Activated naive CD4-positive, alpha-beta T cell treated with anti-CD3 and anti-CD28 coated beads for 36 hours (primary cell): Measurements from ENCODE around the gene HADHB. TPM values are rescaled to one million over a fixed set of nuclear protein-coding genes. Genes with fewer than 3 reads are reported as not detected.
A peak's percentile ranks its signal among the peaks of the same experiment; 100 is the strongest.
"Not testable (repeated sequence)": the region's sequence is repeated elsewhere in the genome, so short reads cannot be mapped to it uniquely, and the experiment has no call there.

Experiments used
- CTCF ChIA-PET: fragments of 350-600 bp; sonication (Branson Sonifier 250); formaldehyde crosslinking; loops from one replicate; lab custom pipeline; 2021; ENCODE audit warnings: antibody characterized with exemption; lab: Charles Lee
- DNase-seq: peaks from one replicate; pipeline ENCODE4 v3.0.0-alpha.2; 2020
- H3K27ac Mint-ChIP-seq: one replicate; pipeline ENCODE4 v1.8.0; 2021; ENCODE audit warnings: mild to moderate bottlenecking, mixed read lengths
- H3K27me3 Mint-ChIP-seq: one replicate; pipeline ENCODE4 v1.8.0; 2021; ENCODE audit warnings: low read depth, mixed read lengths
- H3K36me3 Mint-ChIP-seq: one replicate; pipeline ENCODE4 v1.8.0; 2021; ENCODE audit warnings: low read depth, mixed read lengths
- H3K4me1 Mint-ChIP-seq: one replicate; pipeline ENCODE4 v1.8.0; 2021; ENCODE audit warnings: low read depth, mixed read lengths
- H3K4me3 Mint-ChIP-seq: one replicate; pipeline ENCODE4 v1.8.0; 2021; ENCODE audit warnings: mild to moderate bottlenecking, moderate library complexity, mixed read lengths
- H3K9me3 Mint-ChIP-seq: one replicate; pipeline ENCODE4 v1.8.0; 2021; ENCODE audit warnings: mixed read lengths
- intact Hi-C: fragments of 100-400 bp; cut with micrococcal nuclease; formaldehyde crosslinking; loops from one replicate; pipeline ENCODE4 v1.15.1; 2023
- total RNA-seq, 2 experiments: library from RNA; stranded (reverse); gene quantifications; one replicate each; pipeline ENCODE4 v1.2.3, GENCODE V29; 2021

The HADHB gene
- total RNA-seq, 2 experiments from 2014 or later = 65.1 to 67.6 TPM

GRCh38 chr2:26300234-26300925 lies 55.6 kb downstream of the HADHB start:
- no peaks in the 10 kb centered on the region for H3K27me3 Mint-ChIP-seq
- no peaks in the 10 kb centered on the region for H3K36me3 Mint-ChIP-seq
- H3K9me3 Mint-ChIP-seq = no peaks in the 10 kb centered on the region
- no peak overlapping the region for H3K27ac Mint-ChIP-seq
- intact Hi-C loops = no loop called here
- DNase-seq = peak; percentile 27
- no peak overlapping the region for H3K4me3 Mint-ChIP-seq
- CTCF ChIA-PET = interaction anchor here (0.6 to 1.5 kb wide), 3 partner anchors 26 to 30 kb away, joined by 3 to 5 read pairs (median 4); no protein-coding TSS in a partner anchor
- H3K4me1 Mint-ChIP-seq = no peaks in the 10 kb centered on the region

- CTCF ChIA-PET = no interaction called here
- H3K9me3 Mint-ChIP-seq = no peaks in the 10 kb centered on the region
- no peak overlapping the region for H3K27ac Mint-ChIP-seq
- intact Hi-C loops = no loop called here
- DNase-seq = no peak
- no peaks in the 10 kb centered on the region for H3K4me1 Mint-ChIP-seq
- no peaks in the 10 kb centered on the region for H3K36me3 Mint-ChIP-seq
- H3K27me3 Mint-ChIP-seq = no peaks in the 10 kb centered on the region
- H3K4me3 Mint-ChIP-seq = no peak overlapping the region
Measured at GRCh38 chr2:26302846-26303245, 58.1 kb downstream of the HADHB start.

- H3K27ac Mint-ChIP-seq, H3K27me3 Mint-ChIP-seq, H3K9me3 Mint-ChIP-seq, H3K36me3 Mint-ChIP-seq, DNase-seq, intact Hi-C loops, H3K4me1 Mint-ChIP-seq, H3K4me3 Mint-ChIP-seq: not testable (repeated sequence)
- CTCF ChIA-PET = interaction anchor here (0.6 to 1.7 kb wide), 3 partner anchors 22 to 724 kb away, joined by 3 to 5 read pairs (median 5); no protein-coding TSS in a partner anchor
Measured at GRCh38 chr2:26305094-26305493, 60.4 kb downstream of the HADHB start.

- Mint-ChIP-seq H3K27me3 (no peaks in the 10 kb centered on the region), H3K9me3 (no peaks in the 10 kb centered on the region), H3K27ac (no peak overlapping the region), H3K36me3 (peaks cover 1% of the 10 kb centered on the region), H3K4me1 (no peaks in the 10 kb centered on the region), H3K4me3 (no peak overlapping the region)
- DNase-seq = no peak
- CTCF ChIA-PET = interaction anchor here (0.6 kb wide), 1 partner anchor 724 kb away, joined by 3 read pairs; no protein-coding TSS in a partner anchor
- intact Hi-C loops = no loop called here
Measured at GRCh38 chr2:26305540-26305939, 60.8 kb downstream of the HADHB start.

GRCh38 chr2:26309921-26310320 lies 65.2 kb downstream of the HADHB start:
- CTCF ChIA-PET = interaction anchor here (0.6 kb wide), 1 partner anchor 357 kb away, joined by 5 read pairs; no protein-coding TSS in a partner anchor
- Mint-ChIP-seq H3K36me3 (peaks cover 1% of the 10 kb centered on the region), H3K4me1 (no peaks in the 10 kb centered on the region), H3K9me3 (no peaks in the 10 kb centered on the region), H3K27ac (no peak overlapping the region), H3K27me3 (no peaks in the 10 kb centered on the region), H3K4me3 (no peak overlapping the region)
- DNase-seq = no peak
- intact Hi-C loops = no loop called here

- Mint-ChIP-seq H3K27ac (no peak overlapping the region), H3K4me3 (no peak overlapping the region)
- intact Hi-C loops = no loop called here
Measured at GRCh38 chr2:26312471-26312870, 67.7 kb downstream of the HADHB start.

GRCh38 chr2:26313446-26313845 lies 68.7 kb downstream of the HADHB start:
- no peaks in the 10 kb centered on the region for H3K9me3 Mint-ChIP-seq
- no peaks in the 10 kb centered on the region for H3K27me3 Mint-ChIP-seq
- CTCF ChIA-PET = no interaction called here
- no peak for DNase-seq
- peaks cover 1% of the 10 kb centered on the region for H3K36me3 Mint-ChIP-seq
- no peaks in the 10 kb centered on the region for H3K4me1 Mint-ChIP-seq
- intact Hi-C loops = no loop called here
- H3K27ac Mint-ChIP-seq = no peak overlapping the region
- H3K4me3 Mint-ChIP-seq = no peak overlapping the region

More at GRCh38 chr2:26312471-26312870, 67.7 kb downstream of the HADHB start:
- H3K36me3 Mint-ChIP-seq = peaks cover 1% of the 10 kb centered on the region
- H3K4me1 Mint-ChIP-seq = no peaks in the 10 kb centered on the region
- DNase-seq = no peak
- no peaks in the 10 kb centered on the region for H3K9me3 Mint-ChIP-seq
- CTCF ChIA-PET = no interaction called here
- H3K27me3 Mint-ChIP-seq = no peaks in the 10 kb centered on the region

GRCh38 chr2:26314243-26314642 lies 69.5 kb downstream of the HADHB start:
- Mint-ChIP-seq H3K4me3 (no peak overlapping the region), H3K4me1 (no peaks in the 10 kb centered on the region)

GRCh38 chr2:26316041-26316440 lies 71.3 kb downstream of the HADHB start:
- Mint-ChIP-seq H3K9me3 (no peaks in the 10 kb centered on the region), H3K36me3 (no peaks in the 10 kb centered on the region), H3K4me1 (no peaks in the 10 kb centered on the region), H3K27me3 (no peaks in the 10 kb centered on the region), H3K4me3 (no peak overlapping the region), H3K27ac (no peak overlapping the region)
- intact Hi-C loops = no loop called here
- no peak for DNase-seq
- CTCF ChIA-PET = interaction anchor here (2.3 kb wide), 1 partner anchor 14 kb away, joined by 6 read pairs; no protein-coding TSS in a partner anchor

More at GRCh38 chr2:26314243-26314642, 69.5 kb downstream of the HADHB start:
- DNase-seq = no peak
- H3K27me3 Mint-ChIP-seq = no peaks in the 10 kb centered on the region
- intact Hi-C loops = no loop called here
- no peak overlapping the region for H3K27ac Mint-ChIP-seq
- no peaks in the 10 kb centered on the region for H3K36me3 Mint-ChIP-seq
- no peaks in the 10 kb centered on the region for H3K9me3 Mint-ChIP-seq
- CTCF ChIA-PET = no interaction called here

GRCh38 chr2:26316845-26317244 lies 72.1 kb downstream of the HADHB start:
- no peak for DNase-seq
- intact Hi-C loops = no loop called here
- H3K36me3 Mint-ChIP-seq = no peaks in the 10 kb centered on the region
- CTCF ChIA-PET = interaction anchor here (2.3 kb wide), 1 partner anchor 13 kb away, joined by 6 read pairs; no protein-coding TSS in a partner anchor
- H3K4me1 Mint-ChIP-seq = no peaks in the 10 kb centered on the region
- H3K27me3 Mint-ChIP-seq = no peaks in the 10 kb centered on the region
- no peaks in the 10 kb centered on the region for H3K9me3 Mint-ChIP-seq
- H3K27ac Mint-ChIP-seq = no peak overlapping the region
- H3K4me3 Mint-ChIP-seq = no peak overlapping the region

GRCh38 chr2:26317377-26318105 lies 72.8 kb downstream of the HADHB start:
- H3K36me3 Mint-ChIP-seq = no peaks in the 10 kb centered on the region
- no peaks in the 10 kb centered on the region for H3K27me3 Mint-ChIP-seq
- H3K9me3 Mint-ChIP-seq = no peaks in the 10 kb centered on the region
- CTCF ChIA-PET = interaction anchor here (1.1 to 2.3 kb wide), 2 partner anchors 12 to 366 kb away, joined by 4 to 6 read pairs; no protein-coding TSS in a partner anchor
- H3K27ac Mint-ChIP-seq = peak overlapping the region; percentile 44
- DNase-seq = no peak
- no peaks in the 10 kb centered on the region for H3K4me1 Mint-ChIP-seq
- intact Hi-C loops = no loop called here
- no peak overlapping the region for H3K4me3 Mint-ChIP-seq

- H3K27me3 Mint-ChIP-seq = no peaks in the 10 kb centered on the region
- H3K36me3 Mint-ChIP-seq = no peaks in the 10 kb centered on the region
- no peaks in the 10 kb centered on the region for H3K9me3 Mint-ChIP-seq
- no peak for DNase-seq
- intact Hi-C loops = no loop called here
- no peak overlapping the region for H3K4me3 Mint-ChIP-seq
- H3K27ac Mint-ChIP-seq = no peak overlapping the region
- H3K4me1 Mint-ChIP-seq = no peaks in the 10 kb centered on the region
- CTCF ChIA-PET = no interaction called here
Measured at GRCh38 chr2:26318950-26319349, 74.2 kb downstream of the HADHB start.
